K562 (cell line): ENCODE measurements around the gene CNTFR. TPM values are rescaled to one million over a fixed set of nuclear protein-coding genes. Genes with fewer than 3 reads are reported as not detected.

ENCODE experiments used
- ATAC-seq: fragments of 200-7000 bp; cut with Tn5 transposase; 3 replicates; pipeline ENCODE4 v1.9.1; 2020; ENCODE audit warnings: moderate library complexity
- BruUV-seq: library from RNA; stranded (reverse); fragments of 400-500 nt; replicated peaks from 2 replicates; lab custom pipeline; 2021; lab: Mats Ljungman, UMichigan
- CTCF ChIA-PET: fragments of 300-600 bp; formaldehyde crosslinking; extraction: SDS; loops from one replicate; lab custom pipeline; 2021; ENCODE audit warnings: low intra/inter-chr PET ratio; lab: Yijun Ruan, JAX
- POLR2A ChIA-PET: fragments of 300-600, 350-650 bp; sonication (Branson Sonifier 250); formaldehyde crosslinking; extraction: SDS; loops from one replicate; lab custom pipeline; 2021; ENCODE audit warnings: antibody characterized with exemption, inconsistent platforms; lab: Yijun Ruan, JAX
- DNase-seq, 4 experiments: peaks; one replicate each; pipeline versions ENCODE4 v3.0.0 to v3.0.0-alpha.2; 2011 to 2018; ENCODE audit warnings: low spot score in 3 of 4, mixed read lengths in 3 of 4; ENCODE audit errors: extremely low read depth in 1 of 4
- FAIRE-seq: peaks from 2 replicates; lab custom pipeline; 2011; peaks lifted over from hg19 to GRCh38; lab: Jason Lieb, UNC
- H2AFZ ChIP-seq: 2 replicates; pipeline ENCODE4 v1.6.0; 2011; ENCODE audit warnings: low read depth, low read length, control low read depth, inconsistent platforms
- H3K27ac ChIP-seq: fragments of 200-600 bp; 3 replicates; pipeline ENCODE4 v1.8.0; 2011; ENCODE audit warnings: low read depth, mild to moderate bottlenecking, control low read depth, inconsistent platforms, low read length, moderate library complexity, mixed read lengths; ENCODE audit errors: extremely low read depth
- H3K27me3 ChIP-seq, 2 experiments: fragments of 300-600 bp in 1 of 2; 2 replicates in 1 of 2; 3 replicates in 1 of 2; pipeline versions ENCODE4 v1.6.0 to v1.8.0; 2011; ENCODE audit warnings: inconsistent platforms in 2 of 2, low read length in 2 of 2, mild to moderate bottlenecking in 1 of 2, mixed read lengths in 1 of 2, moderate library complexity in 1 of 2; ENCODE audit not compliant: control insufficient read depth in 2 of 2, insufficient read depth in 2 of 2
- H3K36me3 ChIP-seq: fragments of 300-600 bp; 3 replicates; pipeline ENCODE4 v1.8.0; 2011; ENCODE audit warnings: mild to moderate bottlenecking, low read length, inconsistent platforms; ENCODE audit not compliant: control insufficient read depth, insufficient read depth
- H3K4me1 ChIP-seq, 2 experiments: fragments of 200-600 bp in 1 of 2; replicated peaks in 1 of 2; 2 replicates in 1 of 2; 3 replicates in 1 of 2; pipeline versions ENCODE4 v1.5.1 to v1.8.0; 2011; ENCODE audit warnings: inconsistent platforms in 2 of 2, low read length in 2 of 2, mild to moderate bottlenecking in 1 of 2, mixed read lengths in 1 of 2, moderate library complexity in 1 of 2; ENCODE audit not compliant: control insufficient read depth in 2 of 2, insufficient read depth in 2 of 2
- H3K4me2 ChIP-seq: 2 replicates; pipeline ENCODE4 v1.6.1; 2011; ENCODE audit warnings: low read length, control low read depth, inconsistent platforms, mixed read lengths; ENCODE audit not compliant: insufficient read depth
- H3K4me3 ChIP-seq: fragments of 200-600 bp; sonication (generic), shearing (Covaris generic); 2 replicates; pipeline ENCODE4 v1.5.1; 2016; ENCODE audit warnings: control low read depth, inconsistent platforms
- H3K79me2 ChIP-seq: fragments of 200-600 bp; 3 replicates; pipeline ENCODE4 v1.8.0; 2011; ENCODE audit warnings: low read length, inconsistent platforms; ENCODE audit not compliant: control insufficient read depth, insufficient read depth
- H3K9ac ChIP-seq, 2 experiments: 2 replicates each; pipeline versions ENCODE4 v1.6.0 to v1.6.1; 2011; ENCODE audit warnings: low read depth in 2 of 2, low read length in 2 of 2, control low read depth in 1 of 2, inconsistent platforms in 1 of 2, mild to moderate bottlenecking in 1 of 2, mixed read lengths in 1 of 2; ENCODE audit not compliant: insufficient read depth in 1 of 2
- H3K9me1 ChIP-seq: one replicate; pipeline ENCODE4 v1.6.0; 2011; ENCODE audit warnings: inconsistent platforms, mild to moderate bottlenecking, low read length, moderate library complexity; ENCODE audit not compliant: control insufficient read depth, insufficient read depth
- H3K9me3 ChIP-seq: replicated peaks from 2 replicates; pipeline ENCODE4 v1.5.1; 2011; ENCODE audit warnings: low read depth, low read length, inconsistent platforms; ENCODE audit not compliant: control insufficient read depth, insufficient read depth
- H4K20me1 ChIP-seq: replicated peaks from 2 replicates; pipeline ENCODE4 v1.6.1; 2011; ENCODE audit warnings: low read length, inconsistent platforms, mixed read lengths; ENCODE audit not compliant: control insufficient read depth, insufficient read depth
- FUS ChIP-seq: fragments of 200-400 bp; formaldehyde crosslinking; optimal IDR thresholded peaks from 2 replicates; pipeline ENCODE3; 2017; ENCODE audit warnings: low read depth, low read length
- HMG20B ChIP-seq: fragments of 250-450 bp; sonication (Bioruptor Pico); IDR thresholded peaks from 2 replicates; pipeline ENCODE4 v1.5.0; 2021; ENCODE audit warnings: mild to moderate bottlenecking
- PRMT5 ChIP-seq: sonication (generic); formaldehyde crosslinking; IDR thresholded peaks from 2 replicates; pipeline ENCODE4 v1.5.0; 2020; ENCODE audit warnings: missing genetic modification reagents
- SPI1 ChIP-seq: IDR thresholded peaks from 2 replicates; pipeline ENCODE4 v1.6.1; 2011; ENCODE audit warnings: low read depth, low read length, control low read depth, borderline replicate concordance
- ZBTB49 ChIP-seq: sonication (generic); formaldehyde crosslinking; IDR thresholded peaks from 2 replicates; pipeline ENCODE4 v1.8.0; 2022; ENCODE audit warnings: missing genetic modification reagents, mild to moderate bottlenecking, borderline replicate concordance
- ZNF280A ChIP-seq: fragments of 450-650 bp; IDR thresholded peaks from 2 replicates; pipeline ENCODE4 v1.6.1; 2018; ENCODE audit warnings: mild to moderate bottlenecking, low read depth; ENCODE audit not compliant: partially characterized antibody
- ZNF586 ChIP-seq: fragments of 450-650 bp; formaldehyde crosslinking; conservative IDR thresholded peaks from 2 replicates; pipeline ENCODE4 v1.4.0; 2020; ENCODE audit warnings: mild to moderate bottlenecking, moderate library complexity
- ZNF77 ChIP-seq: fragments of 250-450 bp; sonication (Bioruptor Pico); IDR thresholded peaks from 2 replicates; pipeline ENCODE4 v1.5.0; 2020
- WGBS: fragments of 100-300 bp; shearing (Covaris generic); methylation state at CpG from one replicate; pipeline ENCODE4 v1.1.6; 2016; ENCODE audit warnings: low coverage, mixed read lengths; ENCODE audit not compliant: insufficient coverage; ENCODE audit errors: missing lambda C conversion rate; 5-methylcytosine and 5-hydroxymethylcytosine counted together
- in situ Hi-C: fragments of 300-500 bp; cut with MboI; formaldehyde crosslinking; loops from 4 replicates; pipeline ENCODE4 v1.15.0; 2018; ENCODE audit warnings: inconsistent platforms, mixed read lengths
- intact Hi-C: fragments of 100-400 bp; cut with micrococcal nuclease; formaldehyde crosslinking; loops from 2 replicates; pipeline ENCODE4 v1.14.2; 2022
- polyA plus RNA-seq, 8 experiments: library from polyadenylated mRNA; depleted of rRNA in 4 of 8; stranded (reverse) in 5 of 8; unstranded in 3 of 8; fragments of >200 nt; fragmentation: Nextera tagmentation in 2 of 8; fragmentation: Illumina TruSeq in 1 of 8; extraction: Ambion mirVana in 2 of 8; extraction: Trizol in 1 of 8; gene quantifications; 2 replicates each; pipeline versions ENCODE4 v1.2.1 to v1.2.3, GENCODE V29; 2011 to 2014; ENCODE audit warnings: inconsistent platforms in 1 of 8, missing spikeins in 1 of 8
- total RNA-seq, 7 experiments: library from RNA; depleted of rRNA in 6 of 7; stranded (reverse); fragments of >200 nt in 6 of 7; fragmentation: Illumina TruSeq in 2 of 7; extraction: Trizol in 2 of 7; gene quantifications; 2 replicates each; pipeline versions ENCODE4 v1.2.1 to v1.2.3, GENCODE V29; 2011 to 2021; ENCODE audit warnings: low replicate concordance in 1 of 7
- TF ChIP-seq, protein P1 (sequence below): sonication (generic); formaldehyde crosslinking; IDR thresholded peaks from 2 replicates; pipeline ENCODE4 v1.5.0; 2020; ENCODE audit warnings: missing genetic modification reagents

The CNTFR gene
- total and polyA plus RNA-seq, 9 of the 15 experiments (the other 6 are each of a cell fraction or from before 2014, with no cell fraction given) = not detected

DNA sequence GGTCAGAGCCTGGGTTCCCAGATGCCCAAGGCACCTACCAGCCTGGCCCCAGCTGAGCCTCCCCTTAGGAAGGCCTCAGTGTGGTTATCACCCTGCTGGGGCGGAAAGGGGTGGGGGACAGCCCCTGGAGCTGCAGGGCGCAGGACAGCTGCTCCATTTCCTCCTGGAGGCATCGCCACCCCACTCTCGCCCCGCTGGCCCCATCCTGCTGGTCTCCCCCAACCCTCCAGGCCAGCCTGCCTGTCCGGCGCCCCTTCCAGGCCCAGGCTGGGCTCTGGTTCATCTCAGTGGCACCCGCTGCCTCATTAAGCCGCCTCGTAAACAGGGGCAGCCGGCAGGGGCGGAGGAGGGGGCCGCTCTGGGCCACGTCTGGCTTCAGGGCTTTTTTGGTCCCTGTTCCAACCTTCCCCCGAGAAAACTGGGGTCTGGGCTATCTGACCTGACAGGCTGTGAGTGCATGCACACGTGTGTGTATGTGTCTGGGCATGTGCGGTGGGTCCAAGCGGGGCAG lies 36.0 kb downstream of the CNTFR start:
- Histone ChIP-seq H3K4me3 (no peak overlapping the region), H3K9me1 (no peaks in the 10 kb centered on the region), H3K36me3 (no peaks in the 10 kb centered on the region), H3K27me3 (peaks cover 0 to 52% of the 10 kb centered on the region in 2 experiments; a peak in 4 of 5 replicates), H3K9ac (no peak overlapping the region), H4K20me1 (no peaks in the 10 kb centered on the region), H3K9me3 (no peaks in the 10 kb centered on the region), H3K27ac (no peak overlapping the region), H3K4me2 (no peak overlapping the region), H2AFZ (no peak overlapping the region), H3K4me1 (peaks cover 0 to 5% of the 10 kb centered on the region in 2 experiments; a peak in 1 of 5 replicates), H3K79me2 (no peaks in the 10 kb centered on the region)
- in situ Hi-C loops (no loop called here), intact Hi-C loops (no loop called here)
- no peak for FAIRE-seq
- BruUV-seq = no TSS peak
- ChIA-PET POLR2A (no interaction called here), CTCF (no interaction called here)
- WGBS = 0% methylated on average over 13 of the region's 18 CpGs
- no peak for TF ChIP-seq ZBTB49
- no peak for DNase-seq
- no peak for ATAC-seq

- ATAC-seq (no peak), DNase-seq (no peak), FAIRE-seq (no peak)
- WGBS = 0% methylated on average over 2 of the region's 2 CpGs
- H3K4me3 ChIP-seq = no peak overlapping the region
- no peaks in the 10 kb centered on the region for H3K36me3 ChIP-seq
- ChIA-PET CTCF (no interaction called here), POLR2A (no interaction called here)
- no peaks in the 10 kb centered on the region for H3K79me2 ChIP-seq
- H3K27me3 ChIP-seq = peaks cover 0 to 46% of the 10 kb centered on the region in 2 experiments; a peak in 4 of 5 replicates
- H3K9me1 ChIP-seq = no peaks in the 10 kb centered on the region
- H3K9me3 ChIP-seq = no peaks in the 10 kb centered on the region
- H3K4me1 ChIP-seq = peaks cover 0 to 5% of the 10 kb centered on the region in 2 experiments; a peak in 1 of 5 replicates
- in situ Hi-C loops = no loop called here
- H2AFZ ChIP-seq = no peak overlapping the region
- peaks cover under 1% of the 10 kb centered on the region; the same call in 1 of the 2 replicates for H4K20me1 ChIP-seq
- no peak overlapping the region for H3K27ac ChIP-seq
- no peak overlapping the region for H3K9ac ChIP-seq
- no TSS peak for BruUV-seq
- intact Hi-C loops = no loop called here
- H3K4me2 ChIP-seq = no peak overlapping the region
- TF ChIP-seq PRMT5 (CRISPR knock-in tag) (no peak), HMG20B (CRISPR knock-in tag) (no peak), ZNF77 (CRISPR knock-in tag) (no peak), SPI1 (no peak), ZNF586 (CRISPR knock-in tag) (no peak), FUS (no peak), ZNF280A (no peak)
- TF ChIP-seq, protein P1, sequence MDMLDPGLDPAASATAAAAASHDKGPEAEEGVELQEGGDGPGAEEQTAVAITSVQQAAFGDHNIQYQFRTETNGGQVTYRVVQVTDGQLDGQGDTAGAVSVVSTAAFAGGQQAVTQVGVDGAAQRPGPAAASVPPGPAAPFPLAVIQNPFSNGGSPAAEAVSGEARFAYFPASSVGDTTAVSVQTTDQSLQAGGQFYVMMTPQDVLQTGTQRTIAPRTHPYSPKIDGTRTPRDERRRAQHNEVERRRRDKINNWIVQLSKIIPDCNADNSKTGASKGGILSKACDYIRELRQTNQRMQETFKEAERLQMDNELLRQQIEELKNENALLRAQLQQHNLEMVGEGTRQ = no peak
Observed at GRCh38 chr9:34552986-34553385, 36.5 kb downstream of the CNTFR start.
